Osteocyte (in vitro differentiated cells): Measurements from ENCODE around the gene ATOX1. TPM values are rescaled to one million over a fixed set of nuclear protein-coding genes. Genes with fewer than 3 reads are reported as not detected.
"Not testable (repeated sequence)": the region's sequence is repeated elsewhere in the genome, so short reads cannot be mapped to it uniquely, and the experiment has no call there.

Source experiments
- DNase-seq: peaks from one replicate; pipeline ENCODE4 v3.0.0; 2021; ENCODE audit warnings: mixed read lengths; ENCODE audit not compliant: unreplicated experiment; ENCODE audit errors: extremely low spot score
- H3K27ac Mint-ChIP-seq: one replicate; pipeline ENCODE4 v1.8.0; 2021; ENCODE audit warnings: mild to moderate bottlenecking, mixed read lengths; ENCODE audit not compliant: unreplicated experiment
- H3K27me3 Mint-ChIP-seq: one replicate; pipeline ENCODE4 v1.8.0; 2021; ENCODE audit warnings: mixed read lengths; ENCODE audit not compliant: unreplicated experiment
- H3K36me3 Mint-ChIP-seq: one replicate; pipeline ENCODE4 v1.8.0; 2021; ENCODE audit warnings: mixed read lengths; ENCODE audit not compliant: unreplicated experiment
- H3K4me1 Mint-ChIP-seq: one replicate; pipeline ENCODE4 v1.8.0; 2021; ENCODE audit warnings: mixed read lengths; ENCODE audit not compliant: unreplicated experiment
- H3K4me3 Mint-ChIP-seq: one replicate; pipeline ENCODE4 v1.8.0; 2021; ENCODE audit warnings: mild to moderate bottlenecking, moderate library complexity, mixed read lengths; ENCODE audit not compliant: unreplicated experiment
- H3K9me3 Mint-ChIP-seq: one replicate; pipeline ENCODE4 v1.8.0; 2021; ENCODE audit warnings: mixed read lengths; ENCODE audit not compliant: unreplicated experiment
- CTCF ChIP-seq: fragments of 200-600 bp; sonication (generic); IDR thresholded peaks from 2 replicates; pipeline ENCODE4 v1.5.0; 2021; ENCODE audit warnings: antibody characterized with exemption, mild to moderate bottlenecking, moderate library complexity
- total RNA-seq: library from RNA; stranded (reverse); gene quantifications from 2 replicates; pipeline ENCODE4 v1.2.1, GENCODE V29; 2021

The ATOX1 gene
- total RNA-seq, 1 donor from 2014 or later = 104 TPM

- peaks cover 26% of the 10 kb centered on the region for H3K4me1 Mint-ChIP-seq
Observed at GRCh38 chr5:151735646-151736045, 22.8 kb downstream of the ATOX1 start.

DNA sequence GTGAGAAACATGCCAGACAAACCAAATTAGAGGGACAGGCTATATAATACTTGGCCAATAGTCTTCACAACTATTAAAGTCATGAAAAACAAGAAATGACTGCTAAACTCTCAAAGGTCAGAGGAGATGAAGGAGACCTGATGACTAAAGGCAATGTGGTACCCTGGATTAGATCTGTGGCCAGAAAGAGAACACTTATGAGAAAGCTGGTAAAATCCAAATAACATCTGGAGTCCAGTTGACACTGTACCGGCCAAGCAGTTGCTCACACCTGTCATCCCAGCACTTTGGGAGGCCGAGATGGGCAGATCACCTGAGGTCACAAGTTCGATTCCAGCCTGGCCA, 24.4 kb downstream of the ATOX1 start:
- Mint-ChIP-seq H3K27me3 (no peaks in the 10 kb centered on the region), H3K4me3 (no peak overlapping the region), H3K4me1 (peaks cover 12% of the 10 kb centered on the region), H3K27ac (no peak overlapping the region), H3K36me3 (peaks cover 4% of the 10 kb centered on the region), H3K9me3 (peaks cover 9% of the 10 kb centered on the region)
- no peak for DNase-seq
- TF ChIP-seq CTCF = no peak

More at GRCh38 chr5:151735646-151736045, 22.8 kb downstream of the ATOX1 start:
- no peak overlapping the region for H3K4me3 Mint-ChIP-seq
- TF ChIP-seq CTCF = no peak
- H3K9me3 Mint-ChIP-seq = no peaks in the 10 kb centered on the region
- DNase-seq = no peak
- H3K36me3 Mint-ChIP-seq = no peaks in the 10 kb centered on the region
- no peaks in the 10 kb centered on the region for H3K27me3 Mint-ChIP-seq
- H3K27ac Mint-ChIP-seq = no peak overlapping the region

DNA sequence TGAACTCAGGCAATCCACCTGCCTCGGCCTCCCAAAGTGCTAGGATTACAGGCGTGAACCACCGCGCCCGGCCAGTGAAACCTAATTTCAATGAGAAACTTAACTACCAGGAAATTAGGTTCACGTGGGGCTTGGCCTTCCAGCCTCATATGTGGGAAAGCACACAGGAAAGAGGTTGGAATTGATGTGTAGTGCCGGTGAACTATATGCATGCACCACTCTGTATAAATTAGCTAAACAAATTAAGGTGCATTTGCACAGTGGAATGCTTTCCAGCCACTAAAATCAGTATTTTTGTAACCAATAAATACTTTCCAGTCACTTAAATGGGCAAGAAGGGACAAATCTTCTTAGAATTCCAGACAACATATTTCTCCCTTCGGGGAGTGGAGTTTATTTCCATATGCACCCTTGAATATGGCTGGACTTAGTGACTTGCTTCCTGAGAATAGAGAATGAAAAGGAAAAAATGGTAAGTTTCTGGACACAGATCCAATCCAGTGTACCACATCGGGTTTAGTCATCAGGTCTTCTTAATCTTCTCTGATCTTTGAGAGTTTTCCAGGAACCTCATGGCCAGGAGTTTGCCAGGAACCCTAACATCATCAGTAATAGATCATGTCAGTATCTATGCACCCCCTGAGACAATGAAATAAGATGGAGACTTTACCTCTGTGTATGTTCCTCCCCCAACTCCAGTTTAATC, 24.9 kb downstream of the ATOX1 start:
- H3K36me3 Mint-ChIP-seq = peaks cover 4% of the 10 kb centered on the region
- no peak for DNase-seq
- no peak overlapping the region for H3K4me3 Mint-ChIP-seq
- peaks cover 9% of the 10 kb centered on the region for H3K9me3 Mint-ChIP-seq
- no peak for TF ChIP-seq CTCF
- H3K4me1 Mint-ChIP-seq = peaks cover 8% of the 10 kb centered on the region
- H3K27ac Mint-ChIP-seq = no peak overlapping the region
- H3K27me3 Mint-ChIP-seq = no peaks in the 10 kb centered on the region

- Mint-ChIP-seq H3K27me3 (no peaks in the 10 kb centered on the region), H3K4me3 (no peak overlapping the region), H3K9me3 (peaks cover 9% of the 10 kb centered on the region), H3K36me3 (peaks cover 4% of the 10 kb centered on the region), H3K27ac (no peak overlapping the region), H3K4me1 (no peaks in the 10 kb centered on the region)
- TF ChIP-seq CTCF = no peak
- no peak for DNase-seq
Observed at GRCh38 chr5:151730381-151730780, 28.1 kb downstream of the ATOX1 start.

DNA sequence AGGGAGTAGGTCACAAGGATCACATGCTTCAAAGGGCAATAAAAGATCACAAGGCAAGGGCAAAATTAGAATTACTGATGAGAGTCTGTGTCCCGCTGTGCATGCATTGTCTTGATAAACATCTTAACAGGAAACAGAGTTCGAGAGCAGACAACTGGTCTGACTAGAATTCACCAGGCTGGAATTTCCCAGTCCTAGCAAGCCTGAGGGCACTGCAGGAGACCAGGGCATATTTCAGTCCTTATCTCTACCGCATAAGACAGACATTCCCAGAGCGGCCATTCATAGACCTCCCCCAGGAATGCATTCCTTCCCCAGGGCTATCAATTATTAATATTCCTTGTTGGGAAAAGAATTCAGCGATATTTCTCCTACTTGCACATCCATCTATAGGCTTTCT, 28.8 kb downstream of the ATOX1 start:
- H3K36me3 Mint-ChIP-seq, H3K4me3 Mint-ChIP-seq, DNase-seq: not testable (repeated sequence)

More for the DNA sequence above, 28.8 kb downstream of the ATOX1 start:
- H3K27ac Mint-ChIP-seq, H3K4me1 Mint-ChIP-seq, H3K9me3 Mint-ChIP-seq, H3K27me3 Mint-ChIP-seq: not testable (repeated sequence)
